HCT116 (cell line): ENCODE results near the gene FAM53B. TPM values are rescaled to one million over a fixed set of nuclear protein-coding genes. Genes with fewer than 3 reads are reported as not detected.

Experiments
- ATAC-seq: fragments of 200-7000 bp; cut with Tn5 transposase; 2 replicates; pipeline ENCODE4 v1.9.1; 2020; ENCODE audit warnings: mild to moderate bottlenecking, moderate library complexity
- BruUV-seq: library from RNA; stranded (reverse); fragments of 400-500 nt; replicated peaks from 2 replicates; lab custom pipeline; 2021; lab: Mats Ljungman, UMichigan
- CTCF ChIA-PET: fragments of 300-600 bp; sonication (Branson Sonifier 250); formaldehyde crosslinking; loops from one replicate; lab custom pipeline; 2021; ENCODE audit warnings: antibody characterized with exemption; lab: Charles Lee
- POLR2A ChIA-PET: fragments of 300-600, 350-600 bp; sonication (Branson Sonifier 250); formaldehyde crosslinking; loops from one replicate; lab custom pipeline; 2021; ENCODE audit warnings: antibody characterized with exemption; lab: Charles Lee
- RAD21 ChIA-PET, 2 experiments: fragments of 300-600 bp; sonication (Branson Sonifier 250); formaldehyde crosslinking; loops; one replicate each; lab custom pipeline; 2023; ENCODE audit warnings: low total read pairs in 2 of 2; ENCODE audit not compliant: uncharacterized antibody in 2 of 2, unreplicated experiment in 2 of 2, low non-redundant PET in 1 of 2; lab: Charles Lee
- DNase-seq: peaks from one replicate; pipeline ENCODE4 v3.0.0-alpha.2; 2010; ENCODE audit warnings: low read depth, low spot score
- H2AFZ ChIP-seq: fragments of 200-600 bp; shearing (Covaris generic), sonication (generic); 2 replicates; pipeline ENCODE4 v1.6.1; 2017; ENCODE audit warnings: low read depth, mixed run types, mixed read lengths, antibody characterized with exemption, low read length; ENCODE audit not compliant: poor library complexity, severe bottlenecking
- H3K27ac ChIP-seq: 2 replicates; pipeline ENCODE4 v1.5.1; 2012; ENCODE audit warnings: low read depth, low read length
- H3K27me3 ChIP-seq: fragments of 200-600 bp; sonication (generic); 2 replicates; pipeline ENCODE4 v1.6.1; 2016; ENCODE audit warnings: mixed run types, low read length, mixed read lengths; ENCODE audit not compliant: insufficient read depth
- H3K36me3 ChIP-seq, 2 experiments: fragments of 200-500 bp in 1 of 2; fragments of 200-600 bp in 1 of 2; sonication (Bioruptor generic) in 1 of 2; sonication (generic) in 1 of 2; 2 replicates each; pipeline versions ENCODE4 v1.5.1 to v1.6.1; 2014 to 2016; ENCODE audit warnings: low read length in 2 of 2, inconsistent platforms in 1 of 2, mixed read lengths in 1 of 2, mixed run types in 1 of 2; ENCODE audit not compliant: insufficient read depth in 2 of 2, control insufficient read depth in 1 of 2
- H3K4me1 ChIP-seq, 2 experiments: fragments of 200-600 bp in 1 of 2; sonication (generic) in 1 of 2; 2 replicates each; pipeline versions ENCODE4 v1.5.1 to v1.6.1; 2012 to 2017; ENCODE audit warnings: low read length in 2 of 2, inconsistent platforms in 1 of 2, mild to moderate bottlenecking in 1 of 2, mixed read lengths in 1 of 2, mixed run types in 1 of 2, moderate library complexity in 1 of 2; ENCODE audit not compliant: insufficient read depth in 2 of 2, control insufficient read depth in 1 of 2
- H3K4me2 ChIP-seq: fragments of 200-600 bp; sonication (generic); 2 replicates; pipeline ENCODE4 v1.6.1; 2017; ENCODE audit warnings: mixed run types, low read length, mixed read lengths
- H3K4me3 ChIP-seq, 2 experiments: fragments of 200-600 bp in 1 of 2; sonication (generic) in 1 of 2; replicated peaks in 1 of 2; 2 replicates each; pipeline ENCODE4 v1.5.1; 2011 to 2016; ENCODE audit warnings: low read length in 2 of 2, control low read depth in 1 of 2, low read depth in 1 of 2, mild to moderate bottlenecking in 1 of 2, mixed read lengths in 1 of 2, mixed run types in 1 of 2
- H3K79me2 ChIP-seq: fragments of 200-600 bp; sonication (generic); 2 replicates; pipeline ENCODE4 v1.6.1; 2017; ENCODE audit warnings: mild to moderate bottlenecking, mixed run types, low read length, moderate library complexity, mixed read lengths; ENCODE audit not compliant: insufficient read depth
- H3K9ac ChIP-seq: fragments of 200-600 bp; sonication (generic); 2 replicates; pipeline ENCODE4 v1.6.1; 2016; ENCODE audit warnings: low read length, mixed read lengths
- H3K9me2 ChIP-seq: fragments of 200-600 bp; sonication (generic), shearing (Covaris generic); 2 replicates; pipeline ENCODE4 v1.6.1; 2017; ENCODE audit warnings: mixed run types, mild to moderate bottlenecking, moderate library complexity; ENCODE audit not compliant: insufficient read depth
- H3K9me3 ChIP-seq, 2 experiments: fragments of 200-500 bp in 1 of 2; fragments of 200-600 bp in 1 of 2; sonication (Bioruptor generic) in 1 of 2; sonication (generic) in 1 of 2; 2 replicates each; pipeline ENCODE4 v1.6.1; 2014 to 2017; ENCODE audit warnings: low read length in 2 of 2, mixed read lengths in 2 of 2, inconsistent platforms in 1 of 2, low read depth in 1 of 2, mild to moderate bottlenecking in 1 of 2, mixed run types in 1 of 2, moderate library complexity in 1 of 2; ENCODE audit not compliant: control insufficient read depth in 1 of 2, insufficient read depth in 1 of 2
- H4K20me1 ChIP-seq: fragments of 200-600 bp; sonication (generic), shearing (Covaris generic); 2 replicates; pipeline ENCODE4 v1.6.1; 2017; ENCODE audit warnings: mixed run types, mild to moderate bottlenecking, moderate library complexity; ENCODE audit not compliant: insufficient read depth
- ATF3 ChIP-seq: IDR thresholded peaks from 2 replicates; pipeline ENCODE4 v1.6.1; 2012
- EGR1 ChIP-seq: IDR thresholded peaks from 2 replicates; pipeline ENCODE4 v1.6.1; 2012; ENCODE audit warnings: low read depth
- ELF1 ChIP-seq: IDR thresholded peaks from 2 replicates; pipeline ENCODE4 v1.6.1; 2012; ENCODE audit warnings: low read depth, borderline replicate concordance
- EZH2 ChIP-seq: fragments of 200-600 bp; sonication (generic); IDR thresholded peaks from 2 replicates; pipeline ENCODE4 v1.6.1; 2017; ENCODE audit warnings: antibody characterized with exemption, mixed run types
- EZH2phosphoT487 ChIP-seq: fragments of 200-600 bp; IDR thresholded peaks from 2 replicates; pipeline ENCODE4 v1.6.1; 2018; ENCODE audit warnings: antibody characterized with exemption, borderline replicate concordance
- FOSL1 ChIP-seq: IDR thresholded peaks from 2 replicates; pipeline ENCODE4 v1.6.1; 2012; ENCODE audit warnings: low read depth
- JUND ChIP-seq: IDR thresholded peaks from 2 replicates; pipeline ENCODE4 v1.6.1; 2012
- MAX ChIP-seq: IDR thresholded peaks from 2 replicates; pipeline ENCODE4 v1.6.1; 2012
- POLR2A ChIP-seq: IDR thresholded peaks from 2 replicates; pipeline ENCODE4 v1.7.0; 2011; ENCODE audit warnings: borderline replicate concordance; ENCODE audit not compliant: insufficient read depth, insufficient read length; ENCODE audit errors: extremely low read depth
- POLR2AphosphoS5 ChIP-seq: IDR thresholded peaks from 2 replicates; pipeline ENCODE4 v1.6.1; 2011; ENCODE audit warnings: mild to moderate bottlenecking, low read depth, low read length, moderate library complexity
- REST ChIP-seq: IDR thresholded peaks from 2 replicates; pipeline ENCODE4 v1.6.1; 2012; ENCODE audit warnings: low read depth
- SIN3A ChIP-seq: IDR thresholded peaks from 2 replicates; pipeline ENCODE4 v1.6.1; 2012; ENCODE audit warnings: low read depth
- SP1 ChIP-seq: IDR thresholded peaks from 2 replicates; pipeline ENCODE4 v1.6.1; 2012; ENCODE audit warnings: low read depth
- SRF ChIP-seq: IDR thresholded peaks from 2 replicates; pipeline ENCODE4 v1.6.1; 2012; ENCODE audit warnings: low read depth
- TCF7L2 ChIP-seq: IDR thresholded peaks from 2 replicates; pipeline ENCODE4 v1.7.0; 2011; ENCODE audit warnings: borderline replicate concordance, inconsistent platforms; ENCODE audit not compliant: insufficient read depth, insufficient read length; ENCODE audit errors: extremely low read depth
- YY1 ChIP-seq: IDR thresholded peaks from 2 replicates; pipeline ENCODE4 v1.6.1; 2011; ENCODE audit warnings: low read length, low read depth, moderate library complexity, mild to moderate bottlenecking; ENCODE audit not compliant: insufficient replicate concordance; ENCODE audit errors: extremely low read depth
- ZFX ChIP-seq: fragments of 450-650 bp; IDR thresholded peaks from 2 replicates; pipeline ENCODE4 v1.6.1; 2017
- ZNF274 ChIP-seq: fragments of 200-500 bp; sonication (Bioruptor generic); IDR thresholded peaks from 2 replicates; pipeline ENCODE4 v1.6.1; 2014; ENCODE audit warnings: mild to moderate bottlenecking, low read depth, low read length, inconsistent platforms
- intact Hi-C: fragments of 100-400 bp; cut with micrococcal nuclease; formaldehyde crosslinking; loops from 2 replicates; pipeline ENCODE4 v1.10.0; 2022
- total RNA-seq: library from RNA; stranded (reverse); gene quantifications from one replicate; pipeline ENCODE4 v1.2.1, GENCODE V29; 2021; ENCODE audit not compliant: unreplicated experiment

The FAM53B gene
- total RNA-seq, 1 experiment from 2014 or later: 19.6 TPM

- H3K9me3 ChIP-seq: no peaks in the 10 kb centered on the region
- H4K20me1 ChIP-seq: no peaks in the 10 kb centered on the region
- RAD21 ChIA-PET: interaction anchor here in 1 of 2 experiments (0.6 kb wide), 1 partner anchor 316 kb away, joined by 4 read pairs; the partner anchor contains the start of gene OAT
- no peak overlapping the region for H3K9ac ChIP-seq
- H3K4me1 ChIP-seq: peaks cover 9 to 16% of the 10 kb centered on the region in 2 experiments; a peak in 3 of 4 replicates
- no peaks in the 10 kb centered on the region for H3K27me3 ChIP-seq
- H3K36me3 ChIP-seq: no peaks in the 10 kb centered on the region
- no peak overlapping the region for H3K27ac ChIP-seq
- no peak overlapping the region for H2AFZ ChIP-seq
- no peak for DNase-seq
- peaks cover 14% of the 10 kb centered on the region; the same call in 1 of the 2 replicates for H3K79me2 ChIP-seq
- intact Hi-C loops: no loop called here
- no peak for ATAC-seq
- CTCF ChIA-PET: interaction anchor here (1.5 kb wide), 1 partner anchor 8 kb away, joined by 3 read pairs; no protein-coding TSS in a partner anchor
- no peak overlapping the region for H3K4me2 ChIP-seq
- no peaks in the 10 kb centered on the region for H3K9me2 ChIP-seq
- TF ChIP-seq EZH2phosphoT487: no peak
- no peak for TF ChIP-seq YY1
- no peak for TF ChIP-seq ZNF274
- no peak for TF ChIP-seq EGR1
- no peak for TF ChIP-seq MAX
- no peak for TF ChIP-seq SIN3A
- no peak for TF ChIP-seq ZFX
- TF ChIP-seq EZH2: no peak
- no peak for TF ChIP-seq REST
- TF ChIP-seq ELF1: no peak
- TF ChIP-seq SRF: no peak
- no peak for TF ChIP-seq TCF7L2
- TF ChIP-seq POLR2AphosphoS5: no peak
- TF ChIP-seq SP1: no peak
- no peak for TF ChIP-seq ATF3
- TF ChIP-seq FOSL1: no peak
- TF ChIP-seq JUND: no peak
- TF ChIP-seq POLR2A: no peak
- no TSS peak for BruUV-seq
- H3K4me3 ChIP-seq: no peak overlapping the region
- POLR2A ChIA-PET: no interaction called here
These were observed 9.6 kb downstream of the FAM53B start for GRCh38 chr10:124734311-124735166.
